GM21717 (cell line): ENCODE measurements around the gene NPNT.
"Not testable (repeated sequence)": the region's sequence is repeated elsewhere in the genome, so short reads cannot be mapped to it uniquely, and the experiment has no call there.

Experiments
- ATAC-seq: cut with Tn5 transposase; IDR thresholded peaks from one replicate; pipeline ENCODE4 v1.9.1; 2021; ENCODE audit warnings: mild to moderate bottlenecking, moderate library complexity; ENCODE audit not compliant: unreplicated experiment

NPNT gene, protein sequence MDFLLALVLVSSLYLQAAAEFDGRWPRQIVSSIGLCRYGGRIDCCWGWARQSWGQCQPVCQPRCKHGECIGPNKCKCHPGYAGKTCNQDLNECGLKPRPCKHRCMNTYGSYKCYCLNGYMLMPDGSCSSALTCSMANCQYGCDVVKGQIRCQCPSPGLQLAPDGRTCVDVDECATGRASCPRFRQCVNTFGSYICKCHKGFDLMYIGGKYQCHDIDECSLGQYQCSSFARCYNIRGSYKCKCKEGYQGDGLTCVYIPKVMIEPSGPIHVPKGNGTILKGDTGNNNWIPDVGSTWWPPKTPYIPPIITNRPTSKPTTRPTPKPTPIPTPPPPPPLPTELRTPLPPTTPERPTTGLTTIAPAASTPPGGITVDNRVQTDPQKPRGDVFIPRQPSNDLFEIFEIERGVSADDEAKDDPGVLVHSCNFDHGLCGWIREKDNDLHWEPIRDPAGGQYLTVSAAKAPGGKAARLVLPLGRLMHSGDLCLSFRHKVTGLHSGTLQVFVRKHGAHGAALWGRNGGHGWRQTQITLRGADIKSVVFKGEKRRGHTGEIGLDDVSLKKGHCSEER

DNA sequence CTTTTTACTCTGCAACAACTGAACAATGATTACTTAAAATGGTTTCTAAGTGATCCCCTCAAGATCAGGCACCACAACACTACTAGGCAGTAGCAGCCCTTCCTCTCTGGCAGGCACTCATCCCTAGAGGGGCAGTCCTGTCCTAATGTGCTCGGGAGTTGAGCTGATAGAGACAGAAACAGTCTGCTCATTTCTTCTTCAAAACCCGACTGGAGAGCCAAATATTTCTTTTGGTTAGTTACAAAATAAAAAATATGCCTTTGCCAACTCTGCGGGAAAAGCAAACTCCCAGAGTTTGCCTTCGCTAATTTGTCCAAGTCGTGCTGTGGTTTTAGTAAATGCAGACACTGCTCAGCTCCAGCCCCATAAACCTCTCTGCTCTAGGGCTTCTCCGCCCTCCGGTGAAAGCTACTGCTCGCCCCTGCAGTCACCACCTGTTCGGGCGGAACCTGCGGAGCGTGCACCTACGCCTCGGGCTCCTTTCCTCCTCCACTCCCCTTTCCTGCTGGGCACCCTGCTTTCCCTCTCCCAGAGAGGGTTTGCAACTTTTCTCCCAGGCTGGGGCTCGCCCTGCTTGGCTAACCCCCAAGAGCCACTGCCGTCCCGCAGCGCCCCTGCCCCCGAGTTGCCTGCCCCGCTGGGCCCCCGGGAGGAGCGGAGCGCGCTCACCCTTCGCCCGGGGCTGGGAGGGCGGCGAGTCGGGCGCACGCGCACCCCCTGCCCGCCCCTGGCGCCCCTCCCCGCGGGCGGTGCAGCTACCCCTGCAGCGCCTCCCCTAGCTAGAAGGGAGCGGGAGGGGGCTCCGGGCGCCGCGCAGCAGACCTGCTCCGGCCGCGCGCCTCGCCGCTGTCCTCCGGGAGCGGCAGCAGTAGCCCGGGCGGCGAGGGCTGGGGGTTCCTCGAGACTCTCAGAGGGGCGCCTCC is at the start of gene NPNT:
Gene NPNT (plus strand): TSS at position 812 of the 923 bp plus-strand sequence. CDS start 182 bp downstream, outside the sequence.
- ATAC-seq: peak; percentile 40

DNA sequence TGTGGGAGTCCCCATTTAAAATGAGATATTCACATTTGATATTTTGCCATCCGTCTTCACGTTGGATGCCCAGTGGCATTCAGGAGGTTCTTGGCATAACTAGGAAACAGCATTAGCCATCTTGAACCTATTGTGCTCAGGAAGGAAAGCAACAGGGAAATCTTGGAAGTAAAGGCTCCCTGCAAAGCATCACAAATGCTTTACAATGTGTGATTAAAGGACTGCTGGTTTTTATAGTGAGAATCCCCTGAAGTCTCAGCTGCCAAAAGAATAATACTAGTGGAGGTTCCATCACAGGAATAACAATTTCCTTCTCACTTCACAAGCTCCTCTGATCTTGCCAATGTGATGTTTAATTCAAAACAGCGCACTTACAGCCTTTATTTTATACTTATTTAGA is 49.7 kb upstream of the NPNT start:
- ATAC-seq: no peak

DNA sequence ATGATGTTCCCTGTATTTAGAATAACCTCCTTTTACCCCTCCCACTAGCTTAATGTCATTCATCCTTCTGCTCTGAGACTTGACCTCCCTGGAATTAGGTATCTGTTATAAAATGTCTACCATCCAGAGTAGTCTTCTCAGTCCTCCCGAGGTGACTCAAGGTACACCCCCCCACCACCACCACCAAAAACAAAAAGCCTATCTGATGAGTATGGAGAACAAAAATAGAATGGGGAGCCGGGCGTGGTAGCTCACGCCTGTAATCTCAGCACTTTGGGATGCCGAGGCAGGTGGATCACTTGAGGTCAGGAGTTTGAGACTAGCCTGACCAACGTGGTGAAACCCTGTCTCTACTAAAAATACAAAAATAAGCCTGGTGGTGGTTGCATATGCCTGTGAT is 46.9 kb upstream of the NPNT start:
- ATAC-seq: not testable (repeated sequence)

- ATAC-seq: no peak
Observed at GRCh38 chr4:105851196-105851595, 44.1 kb upstream of the NPNT start.

- not testable (repeated sequence) for ATAC-seq
Observed at GRCh38 chr4:105852230-105852629, 43.0 kb upstream of the NPNT start.

DNA sequence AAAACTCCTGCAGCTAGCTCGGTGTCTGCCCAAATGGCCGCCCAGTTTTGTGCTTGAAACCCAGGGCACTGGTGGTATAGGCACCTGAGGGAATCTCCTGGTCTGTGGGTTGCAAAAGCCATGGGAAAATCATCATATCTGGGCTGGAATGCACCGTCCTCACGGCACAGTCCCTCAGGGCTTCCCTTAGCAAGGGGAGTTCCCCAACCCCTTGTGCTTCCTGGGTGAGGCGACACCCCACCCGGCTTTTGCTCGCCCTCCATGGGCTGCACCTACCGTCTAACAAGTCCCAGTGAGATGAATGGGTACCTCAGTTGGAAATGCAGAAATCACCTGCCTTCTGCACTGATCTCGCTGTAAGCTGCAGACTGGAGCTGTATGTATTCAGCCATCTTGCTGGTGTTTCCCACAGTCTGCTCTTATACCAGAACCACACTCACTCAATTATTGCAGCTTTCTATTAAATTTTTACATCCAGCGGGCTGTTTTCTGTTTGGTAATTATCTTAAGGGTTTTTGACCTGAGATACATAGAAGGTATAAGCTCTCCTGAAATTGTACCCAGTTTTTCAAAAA is 36.7 kb upstream of the NPNT start:
- no peak for ATAC-seq

- peak; percentile 68 for ATAC-seq
Observed at GRCh38 chr4:105859233-105859632, 36.0 kb upstream of the NPNT start.

DNA sequence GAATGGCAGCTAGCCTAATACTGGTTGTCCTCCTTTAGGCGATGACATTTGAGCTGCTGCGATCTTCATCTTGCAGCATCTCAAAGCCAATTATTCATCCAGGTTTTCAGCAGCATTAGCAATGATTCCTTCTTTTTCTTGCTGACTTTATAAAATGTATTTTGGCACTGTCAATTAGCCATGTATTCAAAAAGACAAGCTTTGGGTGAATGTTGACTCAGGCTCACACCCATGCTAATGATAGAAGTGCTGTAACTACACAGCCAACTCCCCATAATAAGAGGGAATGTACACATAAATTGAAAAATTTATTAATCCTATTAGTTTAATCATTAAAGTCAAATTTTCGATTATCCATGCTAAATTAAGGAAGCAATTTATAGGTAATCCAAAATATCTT is 24.3 kb upstream of the NPNT start:
- ATAC-seq: no peak

GRCh38 chr4:105871997-105872396 is 23.3 kb upstream of the NPNT start:
- ATAC-seq: no peak

DNA sequence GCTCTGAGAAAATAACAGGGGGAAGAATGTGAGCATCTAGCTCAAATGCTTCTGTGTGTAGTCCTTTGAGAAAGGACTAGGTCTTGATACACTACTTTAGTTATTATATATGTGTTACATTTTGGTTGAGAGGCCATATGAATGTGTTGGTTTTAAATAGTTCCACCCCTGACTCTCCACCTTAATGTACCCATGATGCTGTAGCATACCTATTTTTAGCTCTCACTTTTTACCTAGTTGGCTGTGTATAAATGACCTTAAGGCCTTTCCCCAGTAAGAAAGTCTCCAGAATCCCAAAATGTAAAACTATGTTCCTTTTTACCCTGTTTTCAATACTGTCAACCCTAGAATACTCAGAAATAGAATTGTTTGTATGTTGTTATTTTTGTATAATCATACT is 20.0 kb upstream of the NPNT start:
- ATAC-seq: no peak

DNA sequence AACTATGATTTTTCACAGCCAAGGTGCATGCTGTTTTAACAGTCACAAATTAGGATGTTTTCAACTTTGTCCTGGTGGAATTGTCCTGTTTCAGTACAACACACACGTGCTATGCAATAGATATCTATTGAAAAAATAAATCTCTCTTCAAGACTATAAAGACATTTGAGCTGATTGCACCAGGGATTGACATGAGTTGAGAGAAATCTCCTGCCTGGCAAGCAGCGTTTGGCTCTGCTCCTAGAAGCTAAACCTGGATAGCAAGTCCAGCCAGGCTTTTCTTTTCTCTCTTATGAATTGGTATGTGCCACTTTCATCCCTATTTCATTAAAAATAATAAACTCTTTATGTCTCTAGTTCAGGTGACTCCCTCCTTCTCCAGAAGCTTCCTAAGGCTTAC is 16.6 kb upstream of the NPNT start:
- ATAC-seq: no peak

- no peak for ATAC-seq
Observed at GRCh38 chr4:105887508-105887907, 7.8 kb upstream of the NPNT start.

- ATAC-seq: peak; percentile 60
Observed at GRCh38 chr4:105895583-105896460, 551 bp downstream of the NPNT start.

DNA sequence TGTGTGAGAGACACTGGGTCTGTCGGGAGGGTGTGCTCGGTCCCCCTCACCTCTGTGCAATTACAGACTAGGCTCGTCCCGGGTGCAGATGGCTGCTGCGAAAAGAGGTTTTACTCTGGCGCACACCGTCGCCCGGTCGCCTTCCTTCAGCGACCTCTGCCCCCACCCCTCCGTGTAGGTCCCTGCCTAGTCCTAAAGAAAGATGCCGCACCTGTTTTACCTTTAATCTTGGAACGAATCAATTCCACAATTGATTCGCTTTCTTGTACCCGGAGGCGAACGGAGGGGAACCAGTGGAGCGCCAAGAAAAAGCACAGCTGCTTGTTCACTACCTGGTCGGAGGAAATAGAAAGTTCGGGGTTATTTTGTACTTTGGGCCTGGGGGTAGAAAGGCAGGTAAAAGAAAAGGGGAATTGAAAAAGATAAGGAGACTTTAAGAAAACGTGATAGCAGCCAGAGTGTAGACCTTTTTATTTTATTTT is 1.2 kb downstream of the NPNT start:
- peak; percentile 16 for ATAC-seq

DNA sequence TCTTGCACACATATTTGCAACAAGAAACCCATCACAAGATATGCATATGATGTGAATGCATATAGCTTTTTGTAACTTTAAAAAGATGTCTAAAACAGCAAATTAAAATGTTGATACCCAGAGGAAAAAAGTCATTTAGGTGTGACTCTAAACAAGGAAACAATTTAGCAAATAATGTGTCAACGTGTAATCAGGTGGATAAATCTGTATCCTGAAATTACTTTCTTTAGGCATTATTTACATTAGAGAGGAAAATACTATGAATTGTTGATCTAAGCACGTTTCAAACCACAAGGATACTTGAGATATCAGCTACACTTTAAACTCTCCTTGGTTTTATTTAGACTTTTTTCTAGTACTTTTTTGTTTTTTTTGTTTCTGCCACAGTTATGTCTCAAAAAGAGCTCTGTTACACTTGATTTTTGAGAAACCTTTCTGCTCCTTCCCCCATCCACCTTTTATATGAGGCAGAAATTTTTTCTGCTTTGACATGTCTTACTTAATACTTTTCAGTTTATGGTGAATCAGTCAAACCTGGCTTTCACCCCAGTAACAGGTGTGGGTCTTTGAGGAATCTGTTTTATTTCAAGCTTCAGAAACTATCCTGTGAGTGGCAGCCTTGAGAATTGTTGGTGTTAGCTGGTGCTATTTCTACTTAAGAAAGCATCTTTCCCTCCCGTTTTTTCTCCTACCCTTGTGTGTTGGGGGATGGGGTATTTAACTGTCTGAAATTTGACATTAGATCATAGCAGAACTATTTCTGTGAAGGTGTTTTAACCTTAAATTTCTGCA is 1.9 kb downstream of the NPNT start:
- ATAC-seq: no peak

DNA sequence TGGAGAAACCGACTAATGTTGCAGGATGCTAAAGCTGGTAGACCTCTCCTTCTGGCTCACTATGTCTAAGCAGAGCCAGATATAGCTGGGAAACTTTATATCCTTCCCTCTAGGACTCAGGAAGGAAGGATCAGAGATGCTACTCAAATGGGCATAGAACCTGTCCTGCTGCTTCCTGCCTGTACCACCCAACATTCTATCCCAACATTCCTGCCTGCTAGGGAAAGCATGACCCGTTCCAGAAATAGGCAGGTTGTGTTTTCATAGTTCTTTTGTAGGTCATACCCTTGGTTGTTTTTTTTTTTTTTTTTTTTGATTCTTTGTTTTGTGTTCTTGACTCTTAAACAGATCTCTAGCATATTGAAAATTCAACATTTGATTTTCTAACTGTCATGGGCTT is 5.3 kb downstream of the NPNT start:
- ATAC-seq: no peak

DNA sequence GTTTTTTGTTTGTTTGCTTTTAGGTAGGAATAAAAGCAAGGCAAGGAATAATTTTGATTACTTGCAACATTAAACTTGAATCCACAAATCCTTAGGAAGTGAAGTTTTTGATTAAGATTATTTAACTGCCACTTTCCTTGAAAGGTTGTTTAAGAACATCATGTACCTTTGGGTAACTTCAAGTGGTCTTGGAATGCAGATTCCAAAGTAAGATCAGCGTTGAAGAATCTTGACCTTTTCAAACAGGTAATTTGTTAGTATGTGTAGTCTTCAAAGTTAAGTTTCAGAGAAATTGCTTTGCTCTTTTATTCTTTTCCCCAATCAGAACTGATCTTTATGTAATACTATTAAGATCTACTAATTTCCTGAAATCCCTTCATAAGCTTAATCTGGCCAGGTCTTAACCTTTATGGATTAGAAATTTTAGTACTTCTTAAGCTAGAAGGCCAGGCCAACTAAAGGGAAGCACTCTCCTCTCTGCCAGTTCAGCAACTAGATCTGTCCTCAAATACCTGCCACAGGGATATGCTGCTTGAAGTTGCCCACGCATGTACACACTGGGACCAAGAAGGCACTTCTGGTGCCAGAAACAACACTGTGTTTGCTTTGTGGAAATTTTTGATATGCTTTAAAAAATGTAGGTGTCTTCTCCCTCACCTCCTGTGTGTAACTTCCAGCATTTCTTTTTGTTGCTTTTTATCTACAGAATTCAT is 7.4 kb downstream of the NPNT start:
- no peak for ATAC-seq

DNA sequence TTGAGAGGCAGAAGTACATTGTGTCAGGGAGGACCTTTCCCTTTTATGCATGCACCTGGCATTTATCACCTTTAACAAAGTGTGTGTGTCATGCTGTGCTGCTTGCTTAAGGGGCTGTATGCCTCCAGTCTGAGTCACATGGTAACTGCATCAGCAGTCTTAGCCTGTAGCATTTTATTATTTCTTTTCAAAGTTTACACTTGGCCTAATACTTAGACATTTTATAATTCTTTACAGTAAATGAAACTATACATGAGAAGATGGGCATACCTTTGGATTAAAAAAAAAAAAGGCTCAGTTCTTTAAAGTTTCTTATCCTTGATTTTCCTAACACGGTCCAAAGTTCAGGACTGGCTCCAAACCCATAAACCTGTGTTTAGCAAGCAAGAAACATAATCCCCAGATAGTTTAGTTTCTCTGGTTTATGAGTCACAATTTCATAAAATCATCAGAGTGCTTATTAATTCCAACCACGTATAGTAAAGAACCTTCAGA is 14.6 kb downstream of the NPNT start:
- no peak for ATAC-seq
